Measurements from ENCODE around the gene NAXD.

NAXD gene

GRCh38 chr13:110683203-110683883 lies 68.0 kb downstream of the NAXD start:
- peak; percentile 41; the same call in 1 of the 2 replicates for TF ChIP-seq CTCF (IDR thresholded peaks at IDR 0.05)

- TF ChIP-seq CTCF (IDR thresholded peaks at IDR 0.05): no peak
Measured at GRCh38 chr13:110683921-110684320, 68.6 kb downstream of the NAXD start.

- TF ChIP-seq CTCF (IDR thresholded peaks at IDR 0.05): no peak
Measured at GRCh38 chr13:110684388-110685056, 69.2 kb downstream of the NAXD start.

- TF ChIP-seq CTCF (IDR thresholded peaks at IDR 0.05): no peak
Measured at GRCh38 chr13:110685305-110686020, 70.1 kb downstream of the NAXD start.

- TF ChIP-seq CTCF (IDR thresholded peaks at IDR 0.05): no peak
Measured at GRCh38 chr13:110687736-110688135, 72.4 kb downstream of the NAXD start.

- no peak for TF ChIP-seq CTCF (IDR thresholded peaks at IDR 0.05)
Measured at GRCh38 chr13:110689041-110689440, 73.7 kb downstream of the NAXD start.
